Esophagus (tissue), 2 donors: Measurements from ENCODE around the gene SLCO3A1. TPM values are rescaled to one million over a fixed set of nuclear protein-coding genes. Genes with fewer than 3 reads are reported as not detected.
"Not testable (repeated sequence)": the region's sequence is repeated elsewhere in the genome, so short reads cannot be mapped to it uniquely, and the experiment has no call there.

Source experiments
- H3K27ac ChIP-seq, 2 donors: one replicate each; pipeline ENCODE4 v1.5.1; 2013; ENCODE audit warnings: low read depth in 2 of 2, mild to moderate bottlenecking in 2 of 2, inconsistent platforms in 1 of 2, low read length in 1 of 2, moderate library complexity in 1 of 2
- H3K27me3 ChIP-seq, 2 donors: one replicate each; pipeline ENCODE4 v1.6.1; 2013; ENCODE audit warnings: low read length in 2 of 2, control low read depth in 1 of 2, mild to moderate bottlenecking in 1 of 2; ENCODE audit not compliant: insufficient read depth in 2 of 2, control insufficient read depth in 1 of 2
- H3K36me3 ChIP-seq, 2 donors: one replicate each; pipeline ENCODE4 v1.6.1; 2013; ENCODE audit warnings: low read length in 1 of 2; ENCODE audit not compliant: control insufficient read depth in 2 of 2, insufficient read depth in 2 of 2
- H3K4me1 ChIP-seq, 2 donors: one replicate each; pipeline ENCODE4 v1.6.1; 2013; ENCODE audit warnings: low read length in 1 of 2; ENCODE audit not compliant: control insufficient read depth in 2 of 2, insufficient read depth in 2 of 2
- H3K4me3 ChIP-seq, 2 donors: one replicate each; pipeline ENCODE4 v1.5.1; 2013; ENCODE audit warnings: low read length in 2 of 2, mild to moderate bottlenecking in 2 of 2, low read depth in 1 of 2, moderate library complexity in 1 of 2
- H3K9me3 ChIP-seq, 2 donors: one replicate each; pipeline ENCODE4 v1.6.1; 2013; ENCODE audit warnings: mild to moderate bottlenecking in 2 of 2, low read depth in 1 of 2, low read length in 1 of 2, moderate library complexity in 1 of 2; ENCODE audit not compliant: control insufficient read depth in 2 of 2, insufficient read depth in 1 of 2
- WGBS, 2 donors: extraction: QIAGEN DNeasy Blood & Tissue Kit; methylation state at CpG; one replicate each; pipeline ENCODE4 v1.1.7; 2013; 5-methylcytosine and 5-hydroxymethylcytosine counted together
- polyA plus RNA-seq, 2 donors: library from polyadenylated mRNA; stranded (reverse); fragments of 200-250 nt; gene quantifications; one replicate each; pipeline ENCODE4 v1.2.3, GENCODE V29; 2013
- donor health status: healthy with polysubstance abuse.
- donor health status: Bipolar disorder and iron deficiency.

SLCO3A1 gene
- polyA plus RNA-seq, 2 donors: 18.2 to 18.5 TPM

DNA sequence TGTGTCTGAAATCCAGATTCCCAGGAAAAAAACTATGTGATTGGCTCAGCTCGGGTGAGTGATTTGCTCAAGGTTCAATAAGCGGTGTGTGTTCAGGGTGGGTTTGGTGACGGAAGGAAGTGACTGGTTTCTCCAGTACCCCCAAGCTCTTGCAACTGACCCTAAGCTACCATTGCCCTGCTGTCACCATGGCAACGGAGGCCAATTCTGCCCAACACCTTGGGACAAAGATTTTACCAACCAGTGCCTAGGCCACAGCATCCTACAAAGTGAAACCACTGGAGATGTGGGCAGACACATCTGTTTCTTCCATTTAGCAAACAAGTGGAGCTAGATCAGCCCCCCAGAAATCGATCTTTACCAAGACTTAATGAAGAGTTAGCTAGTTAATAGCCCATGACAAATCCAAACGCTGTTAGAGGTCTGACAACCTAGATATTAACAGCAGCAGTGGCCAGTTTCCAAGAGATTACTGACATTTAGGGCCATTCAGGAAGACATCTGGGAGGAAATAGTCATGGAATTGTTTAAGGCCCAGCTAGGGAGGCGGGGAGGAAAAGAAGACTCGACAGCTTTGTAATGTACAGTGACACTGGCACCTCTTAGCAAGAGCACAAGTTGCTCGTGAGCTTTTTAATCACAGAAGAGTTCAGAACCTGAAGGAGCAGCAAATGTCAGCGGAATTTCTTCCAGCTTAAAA, 195.9 kb downstream of the SLCO3A1 start:
- no peaks in the 10 kb centered on the region for H3K36me3 ChIP-seq
- H3K4me3 ChIP-seq: no peak overlapping the region
- H3K9me3 ChIP-seq: no peaks in the 10 kb centered on the region
- H3K4me1 ChIP-seq: peaks cover 10 to 18% of the 10 kb centered on the region in 2 donors
- H3K27me3 ChIP-seq: no peaks in the 10 kb centered on the region
- H3K27ac ChIP-seq: peak overlapping the region; percentile 21 to 74
- 66 to 68% methylated on average over 10 of the region's 10 CpGs for WGBS, 2 donors

DNA sequence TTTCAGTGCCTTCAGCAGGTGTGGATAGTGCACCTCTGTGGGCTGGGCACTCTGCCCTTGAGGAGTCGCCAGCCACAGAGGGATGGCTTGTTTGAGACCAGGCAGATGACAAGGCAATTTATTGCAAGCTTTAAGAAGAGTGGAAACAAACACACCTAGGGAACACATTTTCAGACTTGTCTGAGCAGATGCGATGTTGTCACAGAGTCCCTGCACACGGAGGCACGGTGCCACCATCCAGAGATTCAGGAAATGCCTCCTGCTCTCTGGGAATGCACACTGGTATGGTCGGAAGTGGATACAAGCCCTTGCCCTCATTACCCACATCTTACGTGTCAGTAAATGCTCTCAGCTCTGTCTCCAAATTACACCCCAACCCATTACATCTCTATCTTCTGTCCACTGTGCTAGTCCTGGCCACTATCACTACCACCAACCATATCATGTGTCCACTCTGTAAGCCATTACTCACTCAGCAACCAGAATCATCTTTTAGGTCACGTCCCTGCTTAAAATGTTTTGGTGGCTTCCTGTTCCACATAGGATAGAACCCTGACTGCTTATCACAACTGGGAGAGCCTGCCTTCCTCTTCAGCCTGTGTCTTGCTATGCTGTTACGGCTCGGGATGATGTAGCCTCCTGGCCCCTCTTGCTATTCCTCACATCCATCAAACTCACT, 196.9 kb downstream of the SLCO3A1 start:
- Histone ChIP-seq H3K9me3 (no peaks in the 10 kb centered on the region), H3K4me3 (no peak overlapping the region), H3K27me3 (no peaks in the 10 kb centered on the region), H3K27ac (peak overlapping the region; percentile 15 to 74), H3K36me3 (no peaks in the 10 kb centered on the region), H3K4me1 (peaks cover 10 to 14% of the 10 kb centered on the region in 2 donors)
- 59 to 65% methylated on average over 9 of the region's 9 CpGs for WGBS, 2 donors

DNA sequence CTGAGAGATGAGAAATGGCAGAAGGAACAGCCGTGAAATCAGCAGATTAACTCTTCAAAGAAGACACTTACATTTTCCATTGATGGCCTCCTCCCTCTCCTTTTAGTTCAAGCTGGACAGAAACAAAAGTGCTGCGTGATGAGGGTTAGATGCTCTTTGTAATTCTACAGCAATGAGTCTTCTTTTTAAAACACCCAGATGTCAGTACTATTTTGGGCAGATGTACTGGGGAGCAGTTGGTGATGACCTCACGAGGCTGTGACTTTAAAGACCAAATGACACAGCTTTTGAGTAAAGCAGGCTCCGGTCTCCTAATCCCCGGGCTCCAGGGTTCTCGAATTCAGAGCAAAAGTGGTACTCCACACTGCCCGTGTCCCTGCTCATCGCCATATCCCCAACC, 198.2 kb downstream of the SLCO3A1 start:
- WGBS, 2 donors: 84 to 85% methylated on average over 8 of the region's 8 CpGs
- Histone ChIP-seq H3K36me3 (no peaks in the 10 kb centered on the region), H3K4me3 (no peak overlapping the region), H3K27me3 (no peaks in the 10 kb centered on the region), H3K27ac (no peak overlapping the region), H3K4me1 (peaks cover 10 to 14% of the 10 kb centered on the region in 2 donors), H3K9me3 (no peaks in the 10 kb centered on the region)

DNA sequence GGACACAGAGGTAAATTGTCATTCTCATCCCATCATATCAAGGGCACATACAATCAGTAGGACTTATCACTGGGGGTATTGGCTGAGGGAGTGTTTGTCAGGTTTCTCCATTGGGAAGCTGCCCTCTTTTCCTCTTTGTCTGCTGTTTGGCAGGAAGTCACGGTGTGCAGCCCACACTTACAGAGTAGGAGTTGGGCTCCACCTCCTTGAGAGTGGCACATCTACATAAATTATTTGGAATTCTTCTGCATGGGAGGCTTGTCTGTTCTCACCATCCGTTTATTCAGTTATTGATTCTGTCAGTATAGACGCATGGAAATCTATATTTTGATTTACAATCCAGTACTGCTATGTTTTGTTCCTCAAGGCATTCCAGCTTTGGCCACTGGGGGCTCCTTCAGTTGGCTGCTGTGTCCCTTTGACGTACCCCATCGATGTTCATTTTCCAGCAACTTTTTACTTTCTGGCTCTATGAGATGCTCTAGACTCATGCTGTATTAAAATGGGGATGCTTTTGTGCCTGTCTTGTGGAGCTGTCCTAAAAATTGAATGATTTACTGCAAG, 200.3 kb downstream of the SLCO3A1 start:
- H3K27ac ChIP-seq: no peak overlapping the region
- no peaks in the 10 kb centered on the region for H3K36me3 ChIP-seq
- H3K27me3 ChIP-seq: no peaks in the 10 kb centered on the region
- 67 to 78% methylated on average over 5 of the region's 5 CpGs for WGBS, 2 donors
- H3K4me3 ChIP-seq: no peak overlapping the region
- no peaks in the 10 kb centered on the region for H3K9me3 ChIP-seq
- H3K4me1 ChIP-seq: peaks cover 10 to 15% of the 10 kb centered on the region in 2 donors

DNA sequence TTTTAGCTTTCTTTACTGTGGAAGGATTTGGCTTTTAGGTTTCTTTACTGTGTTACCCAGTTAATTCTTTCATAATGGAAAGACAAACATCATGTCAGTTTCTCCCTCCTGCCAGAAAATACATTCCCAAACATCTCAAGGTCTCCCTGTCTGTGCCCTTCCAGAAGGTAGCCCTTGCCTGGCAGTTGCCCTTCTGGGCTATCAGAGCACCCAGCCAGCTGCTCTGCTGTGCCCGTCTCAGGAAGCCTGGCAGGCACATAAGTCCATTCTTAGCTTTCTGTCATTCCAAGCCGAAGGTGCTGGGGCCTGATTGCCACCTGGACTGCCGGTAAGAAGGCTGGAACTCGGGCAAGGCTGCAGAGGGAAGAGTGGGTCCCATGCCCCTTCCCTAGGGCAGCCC, 203.4 kb downstream of the SLCO3A1 start:
- Histone ChIP-seq H3K27me3 (no peaks in the 10 kb centered on the region), H3K9me3 (no peaks in the 10 kb centered on the region), H3K36me3 (no peaks in the 10 kb centered on the region), H3K4me3 (no peak overlapping the region), H3K4me1 (peaks cover 0 to 12% of the 10 kb centered on the region in 2 donors), H3K27ac (no peak overlapping the region)
- WGBS, 2 donors: 46% methylated on average over 4 of the region's 4 CpGs

DNA sequence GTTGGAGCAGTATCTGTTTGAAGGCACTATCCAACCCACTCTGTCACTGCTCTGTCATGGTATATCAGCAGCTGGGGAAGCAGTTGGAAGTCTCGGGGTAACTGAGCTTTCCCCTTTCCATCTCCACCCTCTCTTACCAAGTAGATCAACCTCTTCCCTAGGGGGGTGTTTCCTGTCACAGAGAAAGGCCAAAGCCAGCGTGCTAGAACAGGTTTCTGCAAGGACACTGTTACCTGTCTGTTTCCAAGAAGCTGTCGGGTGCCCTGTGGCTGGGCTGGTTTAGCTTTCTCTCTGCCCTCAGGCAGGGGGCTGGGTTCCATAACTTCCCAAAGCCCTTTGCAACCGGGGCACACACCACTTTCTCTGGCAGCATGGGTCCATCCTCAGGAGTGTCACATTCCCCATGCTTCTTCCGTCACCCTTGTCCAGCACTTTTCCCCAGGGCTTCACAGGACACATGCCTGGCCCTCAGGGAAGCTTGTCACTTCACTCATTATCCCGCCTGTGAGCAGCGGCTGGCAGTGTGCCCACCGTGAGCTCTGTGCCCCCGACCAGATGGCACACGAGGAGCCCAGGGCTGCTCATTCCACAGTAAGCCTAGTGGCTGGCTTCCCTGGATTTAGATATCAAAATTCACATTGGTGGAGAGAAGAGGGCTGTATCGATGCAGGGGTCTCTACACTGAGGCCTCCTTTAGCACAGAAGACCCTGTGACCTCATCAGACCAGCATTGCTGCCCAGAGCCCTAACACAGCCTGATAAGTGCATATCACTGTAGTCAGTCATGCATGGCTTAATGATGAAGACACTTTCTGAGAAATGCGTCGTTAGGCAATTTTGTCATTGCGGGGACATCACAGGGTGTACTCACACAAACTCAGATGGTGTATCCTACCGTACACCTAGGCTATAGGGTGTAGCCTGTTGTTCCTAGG, 205.8 kb downstream of the SLCO3A1 start:
- Histone ChIP-seq H3K36me3 (no peaks in the 10 kb centered on the region), H3K4me3 (no peak overlapping the region), H3K4me1 (peaks cover 0 to 12% of the 10 kb centered on the region in 2 donors), H3K27ac (peak overlapping the region; percentile 8 to 44), H3K9me3 (no peaks in the 10 kb centered on the region), H3K27me3 (no peaks in the 10 kb centered on the region)
- 60 to 73% methylated on average over 15 of the region's 15 CpGs for WGBS, 2 donors

DNA sequence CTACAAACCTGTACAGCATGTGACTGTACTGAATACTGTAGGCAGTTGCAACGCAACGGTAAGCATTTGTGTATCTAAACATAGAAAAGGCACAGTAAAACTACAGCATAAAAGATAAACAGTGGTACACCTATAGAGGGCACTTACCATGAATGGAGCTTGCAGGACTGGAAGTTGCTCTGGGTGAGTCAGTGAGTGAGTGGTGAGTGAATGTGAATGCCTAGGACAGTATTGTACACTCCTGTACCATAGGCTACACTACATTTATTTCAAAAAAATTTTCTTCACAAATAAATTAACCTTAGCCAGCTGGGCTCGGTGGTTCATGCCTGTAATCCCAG, 206.4 kb downstream of the SLCO3A1 start:
- H3K9me3 ChIP-seq, H3K4me3 ChIP-seq, H3K27me3 ChIP-seq, H3K36me3 ChIP-seq, H3K27ac ChIP-seq: not testable (repeated sequence)
- 38 to 46% methylated on average over 3 of the region's 3 CpGs for WGBS, 2 donors
- H3K4me1 ChIP-seq: peaks cover 0 to 12% of the 10 kb centered on the region in 2 donors

DNA sequence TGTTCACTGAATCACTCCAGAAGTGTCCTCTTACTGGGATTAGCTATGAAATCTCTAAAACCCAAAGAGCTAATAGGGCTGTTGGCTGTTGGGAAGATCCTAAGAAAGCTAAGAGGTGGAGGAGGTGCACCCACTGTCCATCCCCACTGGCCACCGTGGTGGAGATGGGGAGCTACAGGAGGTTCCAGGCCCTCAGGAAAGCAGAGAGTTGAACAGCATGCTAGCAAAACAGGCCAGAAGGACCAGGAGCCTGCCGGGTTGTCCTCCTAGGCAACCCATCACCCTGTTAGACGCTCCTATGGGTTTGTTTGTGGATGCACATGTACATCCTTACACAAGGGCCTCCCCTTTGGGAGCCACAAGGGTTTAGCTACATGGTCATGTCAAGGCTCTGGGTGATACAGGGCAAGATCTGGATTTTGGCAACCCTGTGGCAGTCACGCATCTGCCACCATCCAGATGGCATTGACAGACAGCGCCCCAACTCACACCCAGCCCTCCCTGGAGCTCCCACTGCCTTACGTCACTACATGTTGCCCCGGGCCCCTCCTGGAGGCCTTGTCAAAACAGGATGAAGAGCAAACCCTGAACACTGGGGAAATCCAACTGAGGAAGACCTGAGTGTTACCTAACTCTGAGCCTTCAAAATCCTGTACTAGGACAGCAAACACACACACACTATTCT, 208.1 kb downstream of the SLCO3A1 start:
- Histone ChIP-seq H3K36me3 (no peaks in the 10 kb centered on the region), H3K4me3 (no peak overlapping the region), H3K9me3 (no peaks in the 10 kb centered on the region), H3K27ac (no peak overlapping the region), H3K27me3 (no peaks in the 10 kb centered on the region), H3K4me1 (peaks cover 0 to 12% of the 10 kb centered on the region in 2 donors)
- 92 to 93% methylated on average over 7 of the region's 7 CpGs for WGBS, 2 donors

DNA sequence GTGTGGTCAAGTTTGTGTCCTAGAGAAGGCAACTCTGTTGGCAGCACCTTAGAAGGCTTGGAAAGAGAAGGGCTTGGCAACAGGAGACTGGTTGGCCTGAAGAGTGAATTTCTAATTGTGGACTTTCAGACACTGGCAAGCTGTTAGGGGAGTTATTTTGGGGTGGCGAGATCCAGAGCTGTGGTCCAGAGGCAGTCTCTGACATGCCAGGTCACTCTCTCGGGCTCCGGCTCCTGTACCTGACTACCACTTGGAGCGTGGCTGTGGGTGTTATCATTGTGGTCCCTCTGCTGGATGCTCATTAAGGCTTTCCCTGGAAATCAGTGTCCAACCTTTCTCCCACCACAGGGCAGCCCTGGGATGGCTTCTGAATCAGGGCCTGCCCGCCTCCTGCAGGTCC, 209.0 kb downstream of the SLCO3A1 start:
- H3K4me1 ChIP-seq: peaks cover 0 to 12% of the 10 kb centered on the region in 2 donors
- WGBS, 2 donors: 90 to 92% methylated on average over 5 of the region's 5 CpGs
- H3K4me3 ChIP-seq: no peak overlapping the region
- no peaks in the 10 kb centered on the region for H3K27me3 ChIP-seq
- H3K9me3 ChIP-seq: no peaks in the 10 kb centered on the region
- no peak overlapping the region for H3K27ac ChIP-seq
- H3K36me3 ChIP-seq: no peaks in the 10 kb centered on the region
